OCI-M2 (cell line): Measurements from ENCODE around the gene VPS13A.
"Not testable (repeated sequence)": the region's sequence is repeated elsewhere in the genome, so short reads cannot be mapped to it uniquely, and the experiment has no call there.

Source experiments
- DNase-seq: peaks from one replicate; lab custom pipeline; 2025; ENCODE audit not compliant: unreplicated experiment; lab: John Stamatoyannopoulos, UW

Gene VPS13A

DNA sequence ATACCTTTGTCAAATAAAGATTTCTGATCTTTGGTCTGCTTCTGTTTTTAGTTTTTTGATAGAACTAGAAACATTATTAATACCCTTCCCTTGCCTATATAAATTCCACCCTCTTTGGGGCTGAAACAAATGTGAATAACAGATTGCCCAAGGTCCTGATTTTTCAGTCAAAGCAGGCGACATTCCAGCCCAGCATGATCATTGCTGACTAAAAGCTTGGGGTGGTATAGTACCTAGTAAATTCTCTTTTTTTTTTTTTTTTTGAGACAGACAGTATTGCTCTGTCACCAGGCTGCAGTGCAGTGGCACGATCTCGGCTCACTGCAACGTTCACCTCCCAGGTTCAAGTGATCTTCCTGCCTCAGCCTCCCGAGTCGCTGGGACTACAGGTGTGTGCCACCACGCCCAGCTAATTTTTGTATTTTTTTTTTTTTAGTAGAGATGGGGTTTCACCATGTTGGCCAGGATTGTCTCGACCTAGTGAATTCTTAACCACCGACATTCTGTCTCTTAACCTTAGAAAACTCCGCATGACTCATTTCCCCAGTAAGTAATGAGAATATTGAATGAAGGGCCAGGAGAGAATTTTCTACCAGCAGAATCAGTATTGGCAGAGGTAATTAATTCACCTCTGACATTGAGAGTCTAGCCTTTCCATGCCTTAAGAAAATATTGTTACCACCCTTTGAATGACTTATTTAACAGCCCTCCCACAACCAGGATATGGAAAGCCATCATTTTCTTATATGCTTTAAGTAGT lies 244.4 kb downstream of the VPS13A start:
- DNase-seq = no peak

DNA sequence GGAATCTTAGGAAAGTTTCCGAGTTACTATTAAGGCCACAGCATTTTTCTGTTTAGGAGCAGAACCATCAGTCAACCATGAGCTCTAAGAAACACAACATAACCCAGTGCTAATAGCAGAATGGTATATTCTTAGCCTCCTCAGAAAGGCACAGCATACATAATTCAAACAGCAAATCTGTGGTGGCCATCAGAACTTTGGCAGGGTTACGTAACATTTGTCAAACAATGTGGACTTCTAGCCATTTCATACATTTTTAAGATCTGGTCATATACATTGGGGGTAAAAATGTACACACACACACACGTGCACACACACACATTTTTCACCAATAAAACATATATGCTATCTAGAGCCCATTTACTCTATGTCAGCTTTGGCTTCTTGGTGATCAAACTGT lies 245.6 kb downstream of the VPS13A start:
- no peak for DNase-seq

DNA sequence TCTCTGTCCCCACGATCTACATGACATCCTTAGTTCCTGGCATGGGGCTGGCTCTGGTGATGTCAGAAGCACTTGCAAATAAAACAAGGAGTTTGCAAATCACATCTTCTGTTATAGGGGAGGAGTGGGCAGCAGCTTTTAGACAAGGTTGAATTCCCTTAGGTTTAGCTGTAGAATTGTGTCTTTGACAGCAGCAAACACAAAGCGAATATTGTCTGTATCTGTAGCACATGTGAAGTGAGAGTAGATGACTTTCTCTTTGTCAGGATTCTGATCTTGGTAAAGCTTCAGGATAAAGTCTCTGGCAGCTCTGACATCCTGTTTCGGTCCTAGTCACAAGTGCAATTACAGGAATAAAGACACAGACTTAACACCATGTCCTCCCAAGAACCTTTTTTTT lies 246.5 kb downstream of the VPS13A start:
- DNase-seq = no peak

DNA sequence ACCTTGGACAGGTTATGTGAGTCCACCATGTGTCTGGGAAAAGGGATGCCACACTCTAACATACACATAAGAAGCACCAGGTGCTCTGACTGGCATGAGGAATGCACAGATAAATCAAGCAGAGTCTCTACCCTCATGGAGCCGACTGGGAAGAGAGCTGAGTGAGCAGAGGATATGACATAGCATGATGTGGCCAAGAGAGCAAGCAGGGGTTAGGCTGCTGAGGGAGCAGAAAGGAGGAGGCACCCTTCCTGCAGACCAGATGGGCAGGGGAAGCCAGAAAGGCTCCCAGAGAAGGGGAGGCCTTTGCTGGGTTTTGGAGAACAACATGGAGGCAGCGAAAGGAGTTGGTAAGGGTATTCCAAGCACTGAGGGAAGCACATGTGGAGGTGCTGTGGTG lies 247.7 kb downstream of the VPS13A start:
- no peak for DNase-seq

DNA sequence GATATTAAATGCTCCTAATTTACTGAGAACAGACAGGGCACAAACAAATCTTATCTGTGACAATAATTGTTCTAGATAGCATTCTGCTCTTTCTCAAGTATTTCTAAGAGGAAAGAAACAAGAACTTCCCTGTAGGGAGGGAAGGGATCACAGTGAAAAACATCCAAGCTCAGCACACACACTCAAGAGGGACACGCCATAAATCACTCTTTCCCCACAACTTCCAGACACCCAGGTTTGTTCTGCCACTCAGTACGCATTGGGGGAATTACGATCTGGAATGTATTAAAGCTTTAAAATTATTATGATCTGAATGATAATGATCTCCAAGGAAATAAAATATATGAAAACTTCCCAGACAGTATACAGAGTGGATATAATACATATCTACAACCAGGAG lies 249.4 kb downstream of the VPS13A start:
- no peak for DNase-seq

DNA sequence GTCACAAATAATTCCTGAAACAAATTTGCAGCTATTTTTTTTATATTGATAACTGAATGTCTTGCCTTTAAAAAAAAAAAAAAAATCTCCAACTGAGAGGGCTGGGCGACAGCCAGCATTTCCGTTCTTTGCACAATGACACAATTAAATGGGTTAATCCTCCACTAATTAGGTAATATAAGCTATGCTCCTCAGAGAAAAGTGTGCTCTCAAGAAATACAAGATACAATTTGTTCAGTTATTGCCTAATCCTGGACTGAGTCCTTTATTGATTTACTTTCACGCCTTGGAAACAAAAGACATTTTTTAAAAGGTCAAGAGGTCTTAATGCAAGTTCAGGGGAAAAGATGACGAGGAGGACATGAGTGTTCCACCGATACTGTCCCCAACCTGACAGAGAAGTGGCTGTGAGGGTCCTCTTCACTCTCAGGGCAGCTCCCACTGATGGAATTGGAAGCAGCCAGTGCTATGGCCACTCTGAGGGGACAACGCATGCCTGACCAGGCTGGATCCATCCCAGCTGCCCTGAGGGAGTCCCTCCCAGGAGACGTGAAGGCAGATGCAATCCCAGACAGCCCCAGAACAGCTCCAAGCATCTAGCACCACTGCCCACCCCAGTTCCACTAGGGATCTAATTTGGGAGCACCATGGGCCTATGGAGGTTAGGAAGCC lies 250.1 kb downstream of the VPS13A start:
- DNase-seq = no peak

DNA sequence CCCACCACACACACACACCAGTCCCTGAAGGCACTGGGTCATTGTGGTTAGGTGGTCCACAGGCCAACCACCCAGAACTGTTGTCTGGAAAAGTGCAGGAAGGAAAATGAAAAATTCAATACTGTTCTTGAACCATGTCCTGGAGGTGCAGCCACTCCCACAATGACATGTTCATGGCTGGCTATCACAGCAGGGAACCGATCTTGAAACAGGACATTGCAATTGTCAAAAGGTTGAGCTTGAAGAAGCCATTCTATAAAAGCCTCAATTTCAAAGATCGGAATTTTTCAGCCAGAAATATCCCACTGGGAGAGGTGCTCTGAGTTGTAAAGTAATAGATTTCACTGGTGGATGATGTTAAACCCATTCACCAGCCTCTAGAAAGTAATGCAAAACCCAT lies 252.6 kb downstream of the VPS13A start:
- no peak for DNase-seq

DNA sequence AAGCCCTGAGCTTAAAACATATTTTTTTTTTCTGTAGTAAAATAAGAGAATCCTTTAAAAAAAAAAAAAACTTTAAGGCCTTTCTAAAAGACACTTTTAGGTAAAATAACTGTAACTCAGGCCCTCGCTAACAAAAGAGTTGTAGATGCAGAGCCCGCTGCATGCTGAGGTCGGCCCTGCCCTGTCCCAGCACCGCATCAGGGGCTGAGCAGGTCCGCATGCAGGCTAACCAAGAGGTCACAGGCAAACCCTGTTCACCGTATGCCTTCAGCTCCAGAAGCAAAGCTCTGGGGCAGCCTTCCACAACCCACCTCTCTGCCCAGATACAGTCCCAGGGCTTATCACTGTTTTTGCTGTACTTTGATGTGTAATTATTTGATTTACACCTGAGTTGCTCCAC lies 254.7 kb downstream of the VPS13A start:
- no peak for DNase-seq

DNA sequence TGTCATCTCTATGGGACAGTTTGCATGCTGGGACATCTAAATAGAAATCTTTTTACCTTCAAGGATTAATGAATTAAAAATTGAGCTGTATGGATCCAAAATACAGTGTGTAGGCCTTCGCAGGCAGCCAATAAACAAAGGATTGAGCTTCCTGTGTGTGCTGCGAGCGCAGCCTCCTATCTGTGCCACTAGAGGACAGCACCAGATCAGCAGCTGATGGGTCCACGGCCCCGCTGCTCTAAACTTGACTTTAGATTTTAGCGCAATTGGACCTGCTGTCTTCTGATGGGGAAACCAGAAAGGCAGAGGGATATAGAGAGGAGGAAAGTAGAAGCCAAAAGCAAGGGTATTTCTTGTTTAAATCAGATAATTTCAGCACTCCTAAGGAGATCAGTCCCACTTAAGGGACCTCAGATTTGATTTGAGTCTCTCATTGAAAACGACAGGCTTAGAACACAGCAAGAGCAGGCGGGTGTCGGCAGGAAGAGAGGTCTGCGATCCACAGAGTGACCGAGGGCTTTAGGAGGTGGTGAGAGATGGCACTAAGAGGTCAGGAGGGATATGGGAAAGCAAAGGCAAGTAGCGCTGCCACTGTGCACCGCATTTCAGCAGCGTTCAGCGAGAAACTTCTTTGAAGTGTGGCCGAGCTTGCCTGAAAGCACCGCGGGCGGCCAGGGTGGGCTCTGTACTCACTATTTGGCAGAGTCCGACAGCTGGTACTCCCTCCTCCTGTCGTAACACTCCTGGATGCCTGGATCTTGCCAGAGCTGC lies 256.5 kb downstream of the VPS13A start:
- no peak for DNase-seq

DNA sequence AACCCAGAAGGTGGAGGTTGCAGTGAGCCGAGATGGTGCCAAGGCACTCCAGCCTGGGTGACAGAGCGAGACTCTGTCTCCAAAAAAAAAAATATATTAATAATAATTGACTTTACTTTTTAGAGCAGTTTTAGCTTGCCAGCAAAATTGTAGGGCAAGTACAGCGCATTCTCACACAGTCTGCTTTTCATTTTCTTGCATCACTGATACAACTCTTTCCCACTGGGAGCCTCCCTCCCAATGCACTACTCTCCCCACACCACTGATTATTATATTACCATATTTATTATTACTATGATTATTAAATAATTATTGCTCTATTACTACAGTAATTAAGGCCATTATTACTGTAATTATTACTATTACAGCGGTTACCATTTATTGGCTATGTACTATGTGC lies 257.9 kb downstream of the VPS13A start:
- DNase-seq = no peak

DNA sequence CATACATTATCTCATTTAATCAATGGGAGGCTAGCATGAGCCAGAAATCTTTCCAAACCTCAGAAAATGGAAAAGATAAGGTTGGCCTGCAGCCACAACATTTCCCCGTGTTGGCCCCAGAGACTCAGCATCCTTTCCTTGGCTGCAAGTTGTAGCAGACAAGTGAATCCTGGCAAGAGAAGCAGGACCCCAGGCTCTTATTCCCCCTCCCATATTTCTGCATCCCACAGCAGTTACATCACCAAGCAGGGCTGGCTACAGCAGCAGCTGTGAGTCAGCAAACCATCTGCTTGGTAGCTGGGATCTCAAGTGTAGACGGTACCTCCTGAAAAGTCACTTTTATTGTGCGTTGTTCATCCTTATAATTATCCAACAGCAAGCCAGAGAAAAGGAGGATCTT lies 258.4 kb downstream of the VPS13A start:
- DNase-seq = no peak

DNA sequence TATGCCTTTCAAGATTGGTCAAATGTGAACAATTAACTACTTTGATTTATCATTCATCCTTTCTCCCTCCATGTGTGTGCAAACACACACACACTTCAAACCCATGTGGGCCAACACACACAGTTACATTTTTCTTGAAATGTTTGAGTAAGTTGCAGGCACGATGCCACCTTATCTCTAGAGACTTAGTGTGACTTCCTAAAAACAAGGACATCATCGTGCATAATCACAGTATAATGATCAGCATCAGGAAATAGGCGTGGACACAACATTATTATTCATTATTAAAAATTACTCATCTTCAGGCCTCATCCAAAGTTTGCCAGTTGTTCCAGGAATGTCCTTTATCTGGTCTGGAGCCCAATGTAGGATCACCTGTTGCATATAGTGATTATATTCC lies 261.3 kb downstream of the VPS13A start:
- no peak for DNase-seq

DNA sequence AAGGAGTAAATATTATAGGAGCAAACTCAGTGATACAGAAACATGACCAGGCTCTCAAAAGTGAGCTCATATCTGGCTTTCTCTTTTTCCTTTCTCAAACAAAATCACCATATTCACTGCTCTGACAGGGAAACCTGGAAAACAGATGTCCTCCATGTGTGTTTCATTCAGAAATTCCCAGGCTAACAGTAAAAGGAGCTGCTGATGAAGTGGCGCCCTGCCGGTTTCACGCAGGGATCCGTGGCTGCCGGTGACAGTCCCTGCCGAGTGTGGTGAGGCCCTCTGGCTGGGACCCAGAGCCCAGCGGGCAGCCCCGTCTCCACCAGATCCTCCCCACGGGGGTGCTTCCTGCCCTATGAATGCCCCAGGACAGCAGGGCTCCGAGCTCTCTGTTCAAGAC lies 262.7 kb downstream of the VPS13A start:
- DNase-seq = no peak

DNA sequence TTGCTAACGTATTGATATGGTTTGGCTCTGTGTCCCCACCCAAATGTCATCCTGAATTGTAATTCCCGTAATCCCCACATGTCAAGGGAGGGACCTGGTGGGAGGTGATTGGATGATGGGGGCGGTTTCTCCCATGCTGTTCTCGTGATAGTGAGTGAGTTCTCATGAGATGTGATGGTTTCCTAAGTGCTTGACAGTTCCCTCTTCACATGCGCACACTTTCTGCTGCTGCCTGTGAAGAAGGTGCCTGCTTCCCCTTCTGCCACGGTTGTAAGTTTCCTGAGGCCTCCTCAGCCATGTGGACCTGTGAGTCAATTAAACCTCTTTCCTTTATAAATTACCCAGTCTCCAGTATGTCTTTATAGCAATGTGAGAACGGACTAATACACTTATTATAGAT lies 263.8 kb downstream of the VPS13A start:
- DNase-seq = not testable (repeated sequence)

DNA sequence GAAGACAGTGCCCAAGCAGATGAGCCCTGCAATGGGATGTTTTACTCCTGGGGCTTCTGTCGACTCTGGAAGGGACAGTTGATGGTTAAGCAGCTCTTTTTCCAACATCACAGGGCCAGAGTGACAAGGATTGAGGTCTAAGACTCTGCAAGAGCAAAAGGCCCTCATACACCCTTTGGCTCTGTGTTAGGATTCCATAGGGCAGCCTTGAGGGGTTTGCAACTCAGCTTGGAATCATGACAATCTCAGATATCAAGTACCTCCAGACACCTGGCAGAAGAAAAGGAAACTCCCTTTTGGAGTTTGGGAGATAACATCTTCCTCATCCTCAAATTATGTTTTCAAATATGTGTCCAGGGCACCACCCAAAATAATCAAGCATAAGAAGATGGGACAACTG lies 265.1 kb downstream of the VPS13A start:
- no peak for DNase-seq

DNA sequence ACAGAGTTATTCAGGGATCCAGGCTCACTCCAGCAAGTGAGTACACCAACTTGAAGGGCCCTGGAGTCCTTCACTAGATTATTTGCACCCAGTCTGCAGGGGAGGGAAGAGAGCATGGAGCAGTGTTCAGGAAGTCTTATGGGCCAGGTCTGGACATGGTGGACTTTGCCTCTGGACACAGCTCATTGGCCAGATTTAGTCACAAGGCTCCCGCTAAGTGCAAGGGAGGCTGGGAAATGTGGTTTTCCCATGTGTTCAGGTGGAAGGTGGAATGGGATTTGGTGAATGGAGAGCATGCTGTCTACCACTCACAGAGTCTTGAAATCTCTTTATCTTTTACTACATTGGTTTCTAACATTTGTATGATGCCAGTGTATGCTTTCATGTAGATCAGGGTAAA lies 270.3 kb downstream of the VPS13A start:
- DNase-seq = no peak

DNA sequence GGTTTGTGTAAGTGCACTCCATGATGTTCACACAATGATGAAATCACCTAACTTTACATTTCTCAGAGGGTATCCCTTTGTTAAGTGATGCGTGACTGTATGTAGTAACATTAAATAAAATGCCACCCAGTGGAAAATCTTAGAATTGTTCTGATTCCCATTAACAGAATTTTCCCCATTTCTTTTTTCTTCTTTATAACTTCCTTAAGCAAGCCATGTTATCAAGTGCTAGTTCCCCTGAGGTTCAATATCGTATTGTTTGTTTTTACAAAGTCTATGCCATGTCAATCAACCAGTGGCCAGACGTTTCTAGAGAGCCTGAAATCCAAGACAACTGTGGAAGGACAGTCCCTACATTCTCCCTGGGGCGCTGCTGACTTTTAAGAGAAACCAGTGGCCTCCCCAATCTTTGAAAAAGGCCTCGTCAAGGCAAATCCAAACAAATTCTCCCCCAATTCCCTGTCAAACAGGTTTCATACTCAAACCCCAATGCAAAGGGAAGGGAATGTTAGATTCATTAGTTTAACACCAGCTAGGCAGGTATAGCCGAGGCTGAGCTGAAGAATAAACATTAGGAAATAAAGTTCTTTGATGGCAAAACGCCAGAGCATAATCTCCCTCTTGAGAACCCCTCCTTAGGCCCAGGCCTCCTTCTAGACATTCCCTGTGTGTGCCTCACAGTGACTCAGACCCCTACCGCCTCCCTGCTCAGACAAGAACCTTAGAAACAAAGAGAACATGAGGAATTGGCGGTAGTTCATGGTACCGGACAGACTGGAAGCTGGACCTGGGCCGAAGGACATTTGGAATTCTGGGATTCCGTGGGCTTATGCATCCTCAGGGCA lies 272.1 kb downstream of the VPS13A start:
- DNase-seq = no peak

DNA sequence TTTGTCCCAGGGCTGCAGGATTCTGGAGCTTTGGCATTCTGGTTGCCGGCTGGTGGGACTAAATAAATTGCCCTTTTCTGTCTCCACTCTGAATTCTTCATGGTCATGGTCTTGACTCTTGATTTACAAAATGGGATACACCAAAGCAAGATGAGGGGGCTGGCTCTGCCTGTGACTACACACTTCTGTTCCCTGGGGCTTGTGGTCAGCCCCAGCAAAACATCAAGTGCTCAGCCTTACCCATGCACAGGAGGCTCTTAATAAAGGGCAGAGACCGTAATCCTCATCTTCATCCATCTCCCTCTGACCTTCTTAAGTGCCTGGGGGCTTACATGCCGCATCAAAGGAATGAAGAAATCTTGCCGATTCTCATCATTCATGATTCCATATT lies 272.7 kb downstream of the VPS13A start:
- DNase-seq = no peak

DNA sequence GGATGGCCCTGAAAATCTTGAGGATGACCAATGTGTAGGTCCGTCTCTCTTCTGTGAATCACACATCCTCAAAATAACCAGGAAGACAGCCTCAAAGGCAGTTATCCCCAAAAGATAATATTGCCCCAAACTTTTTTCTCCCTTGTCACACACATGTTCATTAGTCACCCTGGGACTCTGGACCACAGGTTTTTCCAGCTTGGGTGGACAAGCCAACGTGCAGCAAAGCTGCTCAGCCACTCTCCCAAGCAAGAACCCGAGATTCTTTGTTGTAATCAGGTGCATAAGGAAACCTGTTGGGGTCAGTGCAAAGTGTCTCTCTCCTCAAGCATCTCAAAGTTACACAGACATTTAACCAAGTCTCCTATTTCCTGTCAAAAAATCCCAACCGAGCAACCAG lies 274.2 kb downstream of the VPS13A start:
- DNase-seq = no peak

DNA sequence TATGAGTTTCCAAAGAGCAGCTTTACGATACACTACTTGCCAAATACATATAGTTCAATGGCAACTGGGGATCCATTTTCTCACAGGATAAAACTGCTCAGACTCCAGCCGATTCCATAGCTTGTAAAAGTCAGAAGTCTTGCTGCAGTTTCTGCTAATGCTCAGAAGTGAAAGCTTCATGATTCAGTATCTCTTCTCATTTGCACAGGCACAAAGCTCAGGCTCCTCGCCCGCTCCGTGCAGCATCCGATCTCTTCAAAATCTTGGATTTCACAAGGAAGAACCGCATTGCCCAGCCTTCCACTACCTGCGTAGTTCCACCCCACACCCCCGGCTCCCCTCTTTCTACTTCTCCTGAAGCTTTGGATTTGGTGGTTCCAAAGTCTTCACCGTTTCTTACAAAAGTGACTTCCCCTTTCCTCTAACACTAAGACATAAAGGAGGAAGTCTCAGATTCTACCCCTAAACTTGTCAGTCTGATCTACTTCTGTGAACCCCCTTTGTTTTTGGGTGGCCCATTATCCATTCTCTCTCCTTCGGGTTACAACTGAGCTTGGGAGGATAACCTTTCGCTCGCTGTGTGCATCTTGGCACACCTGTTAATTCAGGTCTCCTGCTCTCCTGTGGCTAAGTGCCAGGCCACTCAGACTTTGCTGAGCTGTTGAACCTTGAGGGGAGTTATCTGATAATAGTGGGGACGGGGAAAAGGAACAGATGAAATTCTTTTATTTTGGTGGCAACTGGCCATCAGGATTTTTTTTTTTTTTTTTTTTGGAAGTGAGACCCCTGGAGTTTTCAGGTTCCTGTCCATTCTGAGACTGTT lies 276.7 kb downstream of the VPS13A start:
- DNase-seq = no peak
